IPS-NIHi11 (cell line): ENCODE data around the gene DNHD1.

Experiments
- DNase-seq: peaks from one replicate; pipeline ENCODE4 v3.0.0; 2012; ENCODE audit warnings: mixed read lengths, low spot score

DNHD1 gene

DNA sequence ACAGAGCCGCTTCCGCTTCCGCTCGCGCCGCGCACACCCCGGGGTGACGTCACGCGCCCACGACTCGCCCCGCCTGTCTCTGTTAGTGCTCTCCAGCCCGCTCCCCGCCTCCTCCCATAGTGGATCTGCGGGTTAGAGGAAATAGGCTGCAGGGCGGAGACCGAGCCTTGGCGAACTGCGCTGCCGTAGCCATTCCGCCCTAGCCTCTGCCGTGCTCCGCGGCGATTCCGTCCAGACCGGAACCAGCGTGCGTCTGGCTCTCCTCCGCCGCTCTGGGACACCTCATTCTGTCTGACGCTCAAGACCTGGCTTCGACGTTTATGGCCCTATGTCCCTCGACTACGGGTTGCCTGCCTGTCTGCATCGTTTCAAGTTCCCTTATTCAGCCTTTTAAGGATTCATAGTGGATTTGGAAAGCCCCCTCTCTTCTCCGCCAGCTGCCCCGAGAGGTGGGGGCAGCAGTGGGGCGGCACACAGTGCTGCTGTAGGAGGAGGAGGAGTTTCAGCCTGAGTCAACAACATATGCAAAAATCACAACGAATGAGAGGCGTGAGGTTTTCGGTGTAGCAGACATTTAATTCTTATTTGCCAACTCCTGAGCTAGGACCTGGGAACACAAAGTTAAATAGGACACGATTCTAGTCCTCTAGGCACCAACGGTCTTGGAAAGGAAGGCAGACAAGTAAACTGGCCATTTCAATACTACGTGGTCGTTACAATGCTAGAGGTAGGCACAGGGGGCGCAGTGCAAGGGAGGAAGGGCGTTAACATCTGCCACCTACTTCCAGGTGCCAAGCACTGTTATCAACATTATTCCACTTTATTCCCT is 115.3 kb downstream of the DNHD1 start, which contains the start of gene TAF10:
TSS of gene TAF10 (minus strand) at position 4 of the 829 bp plus-strand sequence. CDS start 27 bp downstream, outside the sequence.
- DNase-seq = peak; percentile 89

- no peak for DNase-seq
These were observed 116.4 kb downstream of the DNHD1 start for GRCh38 chr11:6613496-6613895.

- no peak for DNase-seq
These were observed 117.4 kb downstream of the DNHD1 start for GRCh38 chr11:6614446-6614845.

DNA sequence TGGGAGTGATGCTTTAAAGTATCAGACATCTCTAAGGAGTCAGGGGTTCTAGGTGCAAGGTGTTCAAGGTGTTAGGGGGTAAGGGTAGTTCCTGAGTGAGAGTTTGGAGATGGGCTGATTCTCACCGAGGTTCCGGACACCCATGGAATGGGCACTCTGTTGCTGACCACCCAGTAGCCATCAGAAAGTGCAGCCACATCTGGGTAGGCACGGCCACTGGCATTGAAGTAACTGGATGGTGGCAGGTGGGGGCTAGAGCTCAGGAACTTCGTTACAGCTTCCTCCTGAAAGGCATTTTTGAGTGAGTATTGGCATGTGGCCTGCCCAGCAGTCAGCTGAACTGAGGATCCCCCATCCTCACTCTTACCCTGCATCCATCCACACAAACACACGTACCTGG is 118.0 kb downstream of the DNHD1 start:
- no peak for DNase-seq

DNA sequence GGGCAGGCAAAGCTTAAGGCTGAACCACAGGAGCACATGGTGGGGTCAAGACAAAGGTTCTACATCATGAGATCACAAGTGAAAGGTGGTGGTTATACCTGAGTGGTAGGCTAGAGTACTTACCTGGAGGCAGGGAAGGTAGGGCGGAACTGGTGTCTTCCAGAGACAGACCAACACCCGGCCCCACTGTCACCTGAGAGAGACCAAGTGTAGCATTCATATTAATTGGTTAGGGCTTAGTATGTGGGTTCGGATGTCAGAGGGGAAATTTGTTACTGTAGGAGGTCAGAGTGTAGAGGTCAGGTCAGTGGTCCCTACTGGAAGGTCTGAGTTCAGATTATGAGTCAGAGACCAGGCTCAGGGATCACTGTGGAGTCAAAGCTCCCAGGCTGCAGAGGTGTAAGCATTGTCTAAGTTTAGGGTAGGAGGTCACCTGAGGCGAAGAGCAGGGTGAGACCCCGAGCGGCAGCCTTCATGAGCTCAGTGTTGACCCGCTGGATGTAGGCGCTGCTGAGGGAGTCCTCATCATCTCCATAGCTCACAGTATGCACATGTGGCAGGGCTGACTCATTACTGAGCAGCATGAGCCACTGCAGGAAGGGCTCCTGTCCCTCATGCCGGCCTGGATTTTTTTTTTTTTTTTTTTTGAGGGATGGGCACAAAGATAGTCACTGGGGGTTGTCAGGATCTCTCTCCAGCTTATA is 119.0 kb downstream of the DNHD1 start:
- no peak for DNase-seq

GRCh38 chr11:6616596-6617250 is 119.6 kb downstream of the DNHD1 start:
- no peak for DNase-seq

DNA sequence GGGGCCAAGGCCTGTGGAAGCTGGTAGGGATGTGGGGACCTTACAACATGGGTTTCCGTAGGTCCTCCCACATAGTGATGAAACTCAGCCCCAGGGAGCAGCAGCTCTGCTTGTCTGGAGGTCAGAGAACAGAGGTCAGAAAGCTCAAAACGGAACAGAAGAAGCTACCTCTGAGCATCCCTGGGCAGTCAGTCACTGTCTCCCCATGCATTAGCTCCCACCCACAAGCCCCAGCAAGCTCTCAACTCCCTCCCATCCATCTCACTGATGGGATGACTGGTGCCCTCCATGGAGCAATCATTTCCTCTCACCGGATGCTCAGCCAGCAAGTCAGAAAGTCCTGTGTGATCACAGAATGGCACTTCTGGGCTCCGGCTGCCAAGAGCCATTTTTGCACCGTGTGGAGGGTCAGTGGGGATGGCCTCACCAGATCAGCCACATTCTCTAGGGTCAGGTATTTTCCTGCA is 120.3 kb downstream of the DNHD1 start:
- DNase-seq = no peak

- no peak for DNase-seq
These were observed 121.3 kb downstream of the DNHD1 start for GRCh38 chr11:6618117-6619003.

GRCh38 chr11:6619004-6619745 is 122.1 kb downstream of the DNHD1 start, which contains the start of gene TPP1:
Gene TPP1, minus strand, starts transcription at chr11:6619422. Its CDS starts 22 bp downstream, at chr11:6619400.
- DNase-seq = peak; percentile 99

DNA sequence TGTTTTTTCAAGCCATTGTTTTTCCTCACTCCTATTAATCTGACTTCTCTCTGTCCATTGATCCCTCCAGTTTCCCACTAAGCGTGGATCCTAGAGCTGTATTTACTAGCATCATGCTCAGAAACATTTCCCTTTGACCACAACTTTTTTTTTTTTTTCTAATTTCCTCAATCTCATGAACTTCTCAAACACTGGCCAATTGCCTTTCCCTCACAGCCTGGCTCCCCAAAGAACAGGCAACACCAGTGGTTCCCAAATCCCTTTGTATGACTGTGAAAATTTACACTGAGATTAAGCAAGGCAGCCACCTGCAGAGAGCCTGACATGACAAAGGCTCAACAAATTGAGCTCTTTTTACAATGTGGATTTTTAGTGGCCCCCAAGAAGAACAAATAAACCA is 123.6 kb downstream of the DNHD1 start:
- DNase-seq = no peak
